ENCODE measurements around the gene CYSTM1.

DNA sequence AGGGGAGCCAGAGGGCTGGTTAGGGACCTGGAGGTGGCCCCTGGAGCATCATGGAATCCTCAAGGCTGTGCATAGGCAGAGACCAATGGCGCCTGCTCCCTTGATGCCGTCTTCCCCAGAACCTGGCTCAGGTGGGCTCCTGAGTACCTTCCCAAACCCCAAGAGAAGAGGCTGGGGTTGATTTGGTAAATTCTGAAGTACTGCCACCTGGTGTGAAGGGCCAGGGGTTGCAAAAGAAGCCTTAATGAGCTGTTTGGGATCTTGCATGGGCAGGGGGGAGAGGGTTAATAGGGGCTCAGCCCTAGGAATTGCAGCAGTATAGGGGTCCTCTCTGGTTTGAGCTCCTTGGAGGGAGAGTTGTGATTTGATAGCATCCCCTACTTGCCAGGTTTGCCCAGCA, 52.1 kb downstream of the CYSTM1 start:
- TF ChIP-seq POLR2A (IDR thresholded peaks at IDR 0.05): no peak
- TF ChIP-seq, protein P1, sequence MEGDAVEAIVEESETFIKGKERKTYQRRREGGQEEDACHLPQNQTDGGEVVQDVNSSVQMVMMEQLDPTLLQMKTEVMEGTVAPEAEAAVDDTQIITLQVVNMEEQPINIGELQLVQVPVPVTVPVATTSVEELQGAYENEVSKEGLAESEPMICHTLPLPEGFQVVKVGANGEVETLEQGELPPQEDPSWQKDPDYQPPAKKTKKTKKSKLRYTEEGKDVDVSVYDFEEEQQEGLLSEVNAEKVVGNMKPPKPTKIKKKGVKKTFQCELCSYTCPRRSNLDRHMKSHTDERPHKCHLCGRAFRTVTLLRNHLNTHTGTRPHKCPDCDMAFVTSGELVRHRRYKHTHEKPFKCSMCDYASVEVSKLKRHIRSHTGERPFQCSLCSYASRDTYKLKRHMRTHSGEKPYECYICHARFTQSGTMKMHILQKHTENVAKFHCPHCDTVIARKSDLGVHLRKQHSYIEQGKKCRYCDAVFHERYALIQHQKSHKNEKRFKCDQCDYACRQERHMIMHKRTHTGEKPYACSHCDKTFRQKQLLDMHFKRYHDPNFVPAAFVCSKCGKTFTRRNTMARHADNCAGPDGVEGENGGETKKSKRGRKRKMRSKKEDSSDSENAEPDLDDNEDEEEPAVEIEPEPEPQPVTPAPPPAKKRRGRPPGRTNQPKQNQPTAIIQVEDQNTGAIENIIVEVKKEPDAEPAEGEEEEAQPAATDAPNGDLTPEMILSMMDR (IDR thresholded peaks at IDR 0.05): no peak
